Activated T-helper 9 cell treated with anti-CD3 and anti-CD28 coated beads, Interleukin-2, amount 50 U/mL, for 16 hours (primary cell): Measurements from ENCODE around the gene ITGA11.

Experiments used
- DNase-seq: peaks from one replicate; pipeline ENCODE4 v3.0.0-alpha.2; 2020; ENCODE audit warnings: low read depth

The ITGA11 gene, protein sequence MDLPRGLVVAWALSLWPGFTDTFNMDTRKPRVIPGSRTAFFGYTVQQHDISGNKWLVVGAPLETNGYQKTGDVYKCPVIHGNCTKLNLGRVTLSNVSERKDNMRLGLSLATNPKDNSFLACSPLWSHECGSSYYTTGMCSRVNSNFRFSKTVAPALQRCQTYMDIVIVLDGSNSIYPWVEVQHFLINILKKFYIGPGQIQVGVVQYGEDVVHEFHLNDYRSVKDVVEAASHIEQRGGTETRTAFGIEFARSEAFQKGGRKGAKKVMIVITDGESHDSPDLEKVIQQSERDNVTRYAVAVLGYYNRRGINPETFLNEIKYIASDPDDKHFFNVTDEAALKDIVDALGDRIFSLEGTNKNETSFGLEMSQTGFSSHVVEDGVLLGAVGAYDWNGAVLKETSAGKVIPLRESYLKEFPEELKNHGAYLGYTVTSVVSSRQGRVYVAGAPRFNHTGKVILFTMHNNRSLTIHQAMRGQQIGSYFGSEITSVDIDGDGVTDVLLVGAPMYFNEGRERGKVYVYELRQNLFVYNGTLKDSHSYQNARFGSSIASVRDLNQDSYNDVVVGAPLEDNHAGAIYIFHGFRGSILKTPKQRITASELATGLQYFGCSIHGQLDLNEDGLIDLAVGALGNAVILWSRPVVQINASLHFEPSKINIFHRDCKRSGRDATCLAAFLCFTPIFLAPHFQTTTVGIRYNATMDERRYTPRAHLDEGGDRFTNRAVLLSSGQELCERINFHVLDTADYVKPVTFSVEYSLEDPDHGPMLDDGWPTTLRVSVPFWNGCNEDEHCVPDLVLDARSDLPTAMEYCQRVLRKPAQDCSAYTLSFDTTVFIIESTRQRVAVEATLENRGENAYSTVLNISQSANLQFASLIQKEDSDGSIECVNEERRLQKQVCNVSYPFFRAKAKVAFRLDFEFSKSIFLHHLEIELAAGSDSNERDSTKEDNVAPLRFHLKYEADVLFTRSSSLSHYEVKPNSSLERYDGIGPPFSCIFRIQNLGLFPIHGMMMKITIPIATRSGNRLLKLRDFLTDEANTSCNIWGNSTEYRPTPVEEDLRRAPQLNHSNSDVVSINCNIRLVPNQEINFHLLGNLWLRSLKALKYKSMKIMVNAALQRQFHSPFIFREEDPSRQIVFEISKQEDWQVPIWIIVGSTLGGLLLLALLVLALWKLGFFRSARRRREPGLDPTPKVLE

DNA sequence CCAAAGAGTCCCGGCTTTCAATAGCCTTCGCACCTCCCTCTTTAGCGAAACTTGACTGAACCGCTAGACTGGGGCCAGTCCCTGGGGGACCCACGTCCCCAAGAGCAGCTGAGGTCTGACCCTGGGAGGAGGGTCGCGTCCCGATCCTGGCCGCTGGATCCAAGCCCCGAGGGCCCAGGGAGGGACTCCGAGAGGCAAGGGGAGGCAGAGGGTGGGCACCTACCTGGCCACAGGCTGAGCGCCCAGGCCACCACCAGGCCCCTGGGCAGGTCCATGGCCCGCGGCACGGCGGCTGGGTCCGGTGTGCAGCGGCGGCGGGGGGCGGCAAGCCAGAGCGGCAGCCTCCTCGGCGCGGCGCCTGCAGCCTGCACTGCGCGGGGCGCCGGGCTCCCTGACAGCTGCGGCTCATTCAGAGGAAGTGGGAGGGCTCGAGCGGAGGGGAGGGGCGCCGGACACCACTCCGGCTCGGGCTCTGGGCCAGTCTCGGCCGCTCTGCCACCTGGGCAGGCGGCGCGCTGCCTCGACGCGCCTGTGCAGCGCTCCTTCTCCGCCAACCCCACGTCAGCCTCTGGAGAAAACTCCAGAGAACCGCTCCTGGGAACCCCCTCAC is at the start of gene ITGA11:
TSS of gene ITGA11 (minus strand) at position 372 of the 610 bp plus-strand sequence. CDS start at position 275, 97 bp downstream.
- DNase-seq, result no peak

DNA sequence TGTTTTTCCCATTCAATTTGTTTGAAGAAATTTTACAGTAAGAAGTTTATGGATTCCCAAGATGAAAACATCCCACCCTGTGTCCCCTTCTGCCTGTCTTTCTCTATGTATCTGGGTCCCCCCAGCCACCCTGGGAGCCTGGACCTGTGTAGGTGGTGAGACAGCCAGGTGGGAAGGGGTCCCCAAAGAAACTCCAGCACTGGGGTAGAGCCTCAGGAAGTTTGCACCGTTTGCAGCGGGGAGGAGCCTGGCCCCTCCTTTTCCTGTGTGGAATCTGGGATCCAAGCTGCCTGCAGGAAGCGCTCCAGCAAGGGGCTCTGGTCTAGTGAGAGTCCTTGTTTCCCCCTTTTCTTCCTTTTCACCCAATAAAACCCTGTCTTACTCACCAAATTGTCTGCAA is 49.4 kb upstream of the ITGA11 start:
- DNase-seq, result no peak

DNA sequence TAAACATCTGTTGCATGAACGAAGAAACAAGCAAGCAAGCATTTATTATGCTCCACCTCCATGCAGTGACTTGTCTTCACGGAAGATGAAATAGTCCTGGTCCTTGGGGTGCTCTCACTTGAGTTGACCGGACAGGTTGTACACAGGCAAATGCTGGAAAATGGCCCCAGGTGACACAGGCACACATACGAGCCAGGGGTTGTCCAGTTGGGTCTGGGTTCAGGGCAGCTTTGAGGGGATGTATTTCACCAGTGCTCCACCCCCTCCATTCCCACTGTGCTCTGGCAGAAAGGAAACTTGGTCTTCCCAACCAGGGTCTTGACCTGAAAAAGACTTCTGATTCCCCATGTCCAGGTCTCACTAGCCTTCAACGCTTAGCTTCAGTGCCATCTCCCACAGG is 48.3 kb upstream of the ITGA11 start:
- no peak for DNase-seq

DNA sequence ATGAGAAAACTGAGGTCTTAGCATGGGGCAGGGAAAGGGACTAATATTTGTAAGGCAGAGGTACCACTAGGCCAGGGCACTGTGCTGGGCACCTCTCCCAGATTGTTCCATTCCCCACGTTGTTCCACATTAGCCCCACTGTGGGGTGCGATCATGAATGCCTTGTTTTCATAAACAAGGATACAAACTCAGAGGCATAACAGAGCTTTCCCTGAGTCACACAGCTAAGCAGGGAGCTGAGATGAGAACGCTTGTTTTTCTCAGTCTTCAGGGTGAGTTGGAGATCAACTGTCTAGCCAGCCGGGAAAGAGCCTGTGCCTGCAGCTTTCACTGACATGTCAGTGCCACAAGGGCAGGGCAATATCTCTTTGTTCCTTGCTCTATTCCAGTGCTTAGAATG is 47.9 kb upstream of the ITGA11 start:
- DNase-seq, result no peak

DNA sequence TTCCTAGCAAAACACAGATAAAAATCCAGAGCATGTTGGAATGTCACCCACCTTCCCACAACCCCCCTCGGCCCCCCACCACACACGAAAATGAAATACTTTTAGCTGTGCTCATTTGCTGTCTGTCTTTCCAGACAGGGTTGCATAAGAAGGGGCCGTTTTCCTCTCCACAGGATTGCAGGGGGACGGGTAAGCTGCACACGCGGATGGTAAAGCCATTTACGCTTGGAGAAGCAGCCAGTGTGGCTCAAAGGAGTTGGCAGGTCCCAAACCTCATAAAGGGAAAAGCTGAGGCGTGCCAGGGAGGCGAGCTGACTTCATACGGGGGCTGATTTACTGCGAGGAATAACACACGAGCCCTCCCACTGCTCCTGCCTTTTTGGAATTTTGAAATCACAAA is 47.4 kb upstream of the ITGA11 start:
- no peak for DNase-seq

DNA sequence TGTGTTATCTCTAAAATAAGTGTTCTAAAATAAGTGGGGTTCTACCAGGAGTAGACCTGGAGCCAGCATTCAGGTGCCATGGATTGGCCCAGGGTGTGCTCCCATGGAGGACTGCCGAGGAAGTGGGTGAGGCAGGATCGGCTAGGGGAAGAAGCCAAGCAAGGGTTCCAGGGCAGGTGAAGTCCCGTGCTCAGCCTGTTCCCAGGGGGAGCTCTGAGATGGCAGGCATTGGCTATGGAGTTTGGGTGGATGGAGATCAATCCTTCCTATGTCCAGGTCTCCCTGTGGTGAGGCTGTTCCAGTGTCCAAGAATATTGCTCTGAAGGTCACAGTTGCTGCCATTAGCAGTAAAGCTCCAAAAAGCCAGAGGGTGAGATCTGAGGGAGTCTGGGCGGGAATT is 46.9 kb upstream of the ITGA11 start:
- no peak for DNase-seq

DNA sequence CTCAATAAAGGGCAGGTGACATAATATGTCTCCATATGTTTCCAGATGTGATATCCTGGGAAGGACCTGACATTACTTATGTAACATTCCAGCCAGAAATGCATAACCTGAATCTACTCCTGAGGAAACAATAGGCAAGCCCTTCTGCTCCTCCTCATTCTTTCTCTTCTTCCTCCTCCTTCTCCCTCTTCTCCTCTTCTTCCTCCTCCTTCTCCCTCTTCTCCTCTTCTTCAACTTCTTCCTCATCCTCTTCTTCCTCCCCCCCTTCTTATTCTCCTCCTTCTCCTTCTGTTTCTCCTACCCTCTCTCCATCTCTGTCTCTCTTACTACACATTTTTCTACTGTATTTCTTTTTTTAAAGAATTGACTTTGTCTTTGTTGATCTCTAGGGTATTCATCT is 43.5 kb upstream of the ITGA11 start:
- no peak for DNase-seq

DNA sequence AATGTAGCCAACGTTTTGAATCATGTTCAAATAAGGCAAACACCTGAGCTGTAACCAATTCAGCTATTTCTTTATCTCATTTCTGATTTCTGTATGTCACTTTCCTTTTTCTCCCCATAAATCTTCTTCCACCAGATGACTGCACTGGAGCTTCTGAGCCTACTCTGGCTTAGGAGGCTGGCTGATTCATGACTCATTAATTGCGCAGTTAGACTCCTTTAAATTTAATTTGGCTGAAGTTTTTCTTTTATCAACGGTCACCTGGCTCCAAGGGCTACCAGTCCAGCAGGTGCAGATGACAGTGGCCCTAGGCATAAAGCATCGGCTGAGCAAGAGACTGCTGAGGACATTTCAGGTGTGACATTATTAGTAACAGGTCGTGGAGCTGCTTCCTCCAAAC is 39.6 kb upstream of the ITGA11 start:
- DNase-seq, result no peak

DNA sequence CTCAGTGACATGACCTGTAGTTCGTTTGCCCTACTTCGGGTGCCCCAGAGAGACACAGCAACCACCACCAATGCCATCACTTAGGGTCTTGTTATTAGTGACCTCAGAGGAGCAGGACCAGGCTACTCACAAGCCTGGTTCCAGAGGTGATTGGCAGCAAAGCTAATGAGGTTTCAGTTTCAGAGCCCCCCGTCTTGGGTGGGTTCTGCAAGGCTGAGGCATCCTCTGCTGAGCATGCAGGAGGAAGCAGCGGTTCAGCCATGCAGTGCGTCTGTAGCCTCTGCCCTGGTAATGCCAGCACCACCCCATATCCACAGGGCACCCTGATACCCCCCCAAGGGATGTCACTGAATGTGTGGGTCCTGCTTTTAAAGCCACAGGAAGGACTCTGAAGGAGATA is 39.0 kb upstream of the ITGA11 start:
- no peak for DNase-seq

DNA sequence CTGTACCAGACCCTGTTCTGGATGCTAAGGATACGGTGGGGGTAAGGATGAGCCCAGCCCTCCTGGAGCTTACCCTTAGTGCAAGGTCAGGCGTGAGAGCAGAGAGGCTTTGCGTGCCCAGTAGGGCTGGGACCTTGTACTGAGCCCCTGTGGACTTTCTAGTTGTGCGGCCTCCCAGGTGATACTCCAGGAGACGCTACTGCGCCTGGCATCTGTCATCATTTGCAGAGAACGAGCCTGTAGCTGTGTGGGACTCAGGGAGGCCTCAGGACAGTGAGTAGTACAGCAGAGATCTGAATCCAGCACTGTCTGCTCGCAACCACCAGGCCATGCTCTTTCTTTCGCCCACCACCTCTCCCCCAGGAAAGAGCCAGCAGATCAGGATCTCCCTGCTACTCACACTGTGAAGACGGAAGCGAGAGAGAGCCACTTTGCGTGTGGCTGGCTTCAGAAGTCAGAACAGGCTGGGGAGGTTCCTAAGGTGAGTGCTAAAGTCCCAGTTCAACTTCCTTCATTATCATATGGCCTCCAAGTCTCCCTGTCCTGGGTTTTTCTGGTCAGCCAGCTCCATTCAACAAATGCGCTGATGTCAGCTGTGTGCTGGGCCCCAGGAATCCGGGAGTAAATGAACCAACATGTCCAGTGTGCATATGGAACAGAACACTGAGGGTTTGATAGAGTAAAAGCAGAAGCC is 38.2 kb upstream of the ITGA11 start:
- no peak for DNase-seq

DNA sequence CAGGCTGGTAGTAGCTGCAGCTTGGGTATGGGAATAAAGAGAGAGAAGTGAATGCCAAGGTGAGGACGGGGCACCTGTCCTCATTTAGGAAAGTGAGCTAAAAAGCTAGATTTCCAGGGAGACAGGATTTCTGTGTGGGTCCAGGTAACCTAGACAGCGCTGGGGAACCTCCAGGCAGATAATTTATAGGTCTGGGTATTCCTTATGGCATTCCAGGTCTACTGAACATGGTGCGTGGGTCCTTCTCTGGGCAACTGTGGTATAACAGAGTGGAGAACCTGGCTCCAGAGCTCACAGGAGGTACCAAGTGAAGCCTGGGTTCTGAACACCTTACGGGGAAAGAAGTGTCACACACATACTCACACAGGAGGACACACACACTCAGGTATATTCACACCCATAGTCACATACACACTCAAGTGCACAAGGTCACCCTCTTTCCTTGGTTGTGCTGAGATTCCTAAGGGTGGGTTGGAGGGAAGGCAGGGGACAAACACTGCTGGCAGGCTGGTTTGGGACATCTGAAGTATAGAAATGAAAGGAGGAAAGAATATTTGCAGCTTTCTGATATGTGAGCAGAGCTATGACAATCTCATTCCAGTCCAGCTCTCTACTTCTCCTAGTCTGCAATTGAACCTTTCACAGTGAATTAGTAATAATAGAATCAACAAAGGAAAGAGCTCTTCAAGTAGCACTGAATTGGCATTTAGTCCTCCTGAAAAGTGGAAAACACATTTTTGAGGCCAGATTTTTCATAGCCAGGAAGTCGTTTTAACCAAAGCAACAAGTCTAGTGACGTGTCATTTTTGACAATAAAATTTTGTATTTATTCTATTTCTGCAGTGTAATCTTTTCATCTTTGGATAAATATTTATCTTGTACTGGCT is 37.4 kb upstream of the ITGA11 start:
- DNase-seq, result no peak

DNA sequence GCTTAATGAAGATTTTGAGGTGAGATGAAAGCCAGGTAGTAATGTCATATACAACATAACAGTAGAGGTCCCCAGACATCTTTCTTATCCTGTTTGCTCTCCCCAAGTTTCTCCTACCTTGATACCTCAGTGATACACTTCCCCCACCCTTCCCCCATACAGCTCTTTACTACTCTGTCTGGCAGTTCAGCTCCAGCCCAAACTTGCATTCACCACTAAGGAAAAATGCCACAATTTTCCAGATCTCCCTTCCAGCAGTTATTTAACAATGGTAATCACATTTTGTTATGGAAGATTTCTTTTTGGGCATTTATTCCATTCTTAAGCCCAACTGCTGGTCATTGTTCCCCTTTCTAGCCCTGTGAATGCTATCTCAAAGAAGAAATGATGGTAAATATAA is 34.9 kb upstream of the ITGA11 start:
- no peak for DNase-seq

DNA sequence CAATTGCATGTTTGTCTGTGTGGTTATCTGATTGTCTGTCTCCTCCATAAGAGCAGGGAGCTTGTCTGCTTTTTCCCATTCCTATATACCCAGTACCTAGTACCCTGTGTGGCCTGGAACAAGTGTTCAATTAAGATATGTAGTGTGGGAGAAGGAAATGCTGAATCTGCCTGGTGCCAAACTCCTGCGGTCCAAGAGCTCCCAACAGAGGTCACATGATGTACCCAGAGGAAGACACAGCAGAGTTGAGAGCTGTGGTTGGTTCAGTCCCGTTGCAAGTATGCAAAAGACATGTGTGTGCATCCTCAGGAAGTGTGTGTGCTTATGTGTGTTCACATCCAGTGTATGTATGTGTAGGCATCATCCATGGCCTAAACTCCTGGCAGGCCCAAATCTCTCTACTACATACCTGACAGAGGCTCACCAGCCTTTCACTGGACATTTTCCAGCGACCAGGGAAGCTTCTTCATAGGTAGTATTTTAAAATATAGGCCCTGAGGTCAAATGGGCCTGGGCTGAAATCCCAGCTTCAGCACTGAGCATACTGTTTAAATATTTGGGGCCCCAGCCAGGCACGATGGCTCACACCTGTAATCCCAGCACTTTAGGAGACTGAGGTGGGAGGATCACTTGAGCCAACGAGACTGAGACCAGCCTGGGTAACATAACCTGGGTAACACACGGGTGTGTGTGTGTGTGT is 34.0 kb upstream of the ITGA11 start:
- DNase-seq, result no peak

DNA sequence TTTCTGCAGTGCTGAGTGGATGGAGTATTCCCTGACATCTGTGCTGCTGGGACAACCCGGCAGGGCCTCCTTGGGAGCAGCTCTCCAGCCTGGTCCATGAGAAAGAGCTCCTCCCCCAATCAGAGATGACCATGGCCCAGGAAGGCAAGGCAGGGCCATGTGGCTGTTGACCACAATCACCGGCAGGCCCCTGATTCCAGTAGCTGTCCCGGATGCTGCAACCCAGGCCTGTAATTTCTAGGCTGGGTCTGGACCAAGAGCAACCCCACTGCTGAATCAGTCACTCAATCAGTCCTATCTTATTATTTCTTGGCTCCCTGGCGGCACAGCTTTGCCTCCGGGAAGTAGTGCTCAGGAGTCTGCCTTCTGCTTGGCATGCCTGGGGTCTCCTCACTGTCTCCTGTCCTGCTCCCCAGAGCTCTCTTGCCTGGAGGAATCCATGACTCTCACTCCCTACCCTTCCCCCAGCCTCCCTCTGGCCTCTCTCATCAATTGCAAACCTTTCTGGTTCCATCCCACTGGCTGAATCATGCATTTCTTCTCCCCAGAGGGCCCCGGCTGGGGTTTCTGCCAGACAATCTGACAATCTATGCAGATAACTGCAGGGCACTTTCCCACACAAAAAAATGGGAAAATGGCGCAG is 32.6 kb upstream of the ITGA11 start:
- DNase-seq, result no peak

DNA sequence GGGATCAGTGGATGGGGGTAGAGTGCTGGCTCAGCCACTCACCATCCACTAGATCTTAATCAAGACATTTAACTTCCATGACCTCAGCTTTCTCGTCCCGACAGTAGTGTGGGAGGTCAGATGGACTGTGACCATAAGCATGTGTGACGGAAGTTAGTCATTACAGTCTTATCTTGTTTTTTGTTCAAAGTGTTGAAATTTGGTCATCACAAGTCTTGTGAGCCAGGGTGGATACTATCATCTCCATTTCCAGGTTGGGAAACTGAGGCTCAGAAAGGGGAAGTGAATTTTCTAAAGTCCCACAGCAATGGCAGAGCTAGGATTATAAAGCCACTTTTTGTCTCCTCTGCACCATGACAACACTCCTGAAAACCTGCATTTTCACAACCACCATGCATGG is 32.0 kb upstream of the ITGA11 start:
- no peak for DNase-seq

DNA sequence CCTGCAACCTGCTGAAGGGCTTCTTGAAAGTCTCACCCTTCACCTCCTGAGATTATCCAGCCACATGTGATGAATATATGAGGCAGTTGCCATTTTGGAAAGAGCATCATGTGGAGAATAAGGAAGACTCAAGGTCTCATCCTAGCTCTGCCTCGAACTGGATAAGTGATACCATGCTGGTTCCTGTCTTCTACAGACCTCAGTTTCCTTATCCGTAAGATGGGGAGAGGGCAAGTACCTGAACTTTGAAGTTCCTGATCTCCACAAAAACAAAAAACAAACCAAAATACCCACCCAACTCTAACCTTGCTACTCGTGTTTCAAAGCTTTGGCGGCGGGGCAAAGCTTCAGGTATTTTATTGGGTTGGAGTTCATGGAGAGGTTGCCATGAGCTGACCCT is 31.5 kb upstream of the ITGA11 start:
- no peak for DNase-seq

DNA sequence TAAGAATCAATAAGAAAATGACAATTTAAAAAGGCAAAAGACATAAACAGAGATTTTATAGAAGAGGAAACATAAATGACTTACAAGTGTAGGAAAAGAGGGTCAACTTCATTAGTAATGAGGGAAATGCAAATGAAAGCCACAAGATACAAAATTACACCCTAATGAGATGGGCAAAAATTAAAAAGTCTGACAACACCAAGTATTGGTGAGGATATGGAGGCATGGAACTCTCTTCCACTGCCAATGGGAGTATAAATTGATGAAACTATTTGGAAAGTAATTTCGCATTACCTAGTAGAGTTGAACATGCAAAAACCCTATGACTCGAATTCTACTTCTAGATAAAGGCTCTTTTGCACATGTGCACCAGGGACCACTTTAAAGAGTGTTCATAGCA is 28.2 kb upstream of the ITGA11 start:
- no peak for DNase-seq

DNA sequence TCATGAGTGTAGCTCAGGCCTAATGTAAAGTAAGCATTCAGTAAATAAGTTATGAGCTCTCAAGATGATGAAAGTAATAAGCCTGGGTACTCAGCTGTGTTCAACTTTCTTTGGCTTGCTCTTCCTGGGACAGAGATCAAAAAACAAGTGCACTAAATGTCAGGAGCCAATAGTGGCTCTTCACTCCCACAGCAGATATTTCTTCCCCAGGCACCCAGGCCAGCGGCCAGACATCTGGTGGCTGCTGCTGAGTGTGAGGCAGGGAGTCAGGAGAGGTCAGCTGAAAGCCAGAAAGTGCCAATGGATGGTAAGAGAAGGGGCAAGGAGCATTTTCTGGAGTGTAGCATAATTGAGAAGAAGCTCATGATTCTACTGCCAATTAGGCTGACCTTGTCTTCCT is 18.2 kb upstream of the ITGA11 start:
- no peak for DNase-seq

DNA sequence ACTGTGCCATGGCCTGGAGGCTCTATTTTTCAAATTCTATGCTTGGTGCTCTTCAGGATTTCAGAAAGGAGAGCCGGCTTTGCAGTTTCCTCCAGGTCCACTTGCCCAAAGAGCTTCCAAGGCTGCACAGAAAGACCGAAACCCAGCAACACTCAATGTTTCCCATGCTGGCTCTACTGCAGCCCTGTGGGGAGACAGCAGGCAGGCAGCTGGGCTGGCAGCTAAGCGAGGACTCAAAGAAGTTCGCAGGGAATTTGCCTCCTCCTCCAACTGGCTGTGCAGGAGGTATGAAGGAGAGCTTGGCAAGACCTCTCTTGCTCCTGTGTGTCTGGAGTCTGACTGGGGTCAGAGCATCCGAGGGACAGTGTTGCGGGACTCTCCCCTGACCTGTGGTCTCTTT is 17.4 kb upstream of the ITGA11 start:
- DNase-seq, result no peak
